Activated T-cell treated with anti-CD3 and anti-CD28 coated beads for 4 hours (primary cell): ENCODE data around the gene GALNT15.

ENCODE experiments used
- DNase-seq: peaks from one replicate; pipeline ENCODE4 v3.0.0-alpha.2; 2020

GALNT15 gene

DNA sequence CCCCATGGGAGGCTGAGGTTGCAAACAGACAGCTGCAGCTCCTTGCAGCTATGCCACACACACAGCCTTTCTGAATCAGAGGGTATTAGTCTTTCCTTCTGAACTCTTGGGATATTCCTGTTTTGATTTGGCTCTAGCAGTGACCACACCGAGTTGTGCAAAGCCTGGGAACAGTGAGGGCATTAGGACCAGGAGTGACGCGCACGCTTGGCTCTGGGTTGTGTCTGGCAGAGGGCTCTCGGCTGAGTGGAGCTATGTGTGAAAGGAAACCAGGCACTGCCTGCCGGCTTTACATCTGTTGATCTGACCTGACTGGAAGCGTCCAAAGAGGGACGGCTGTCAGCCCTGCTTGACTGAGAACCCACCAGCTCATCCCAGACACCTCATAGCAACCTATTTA, at the start of gene GALNT15:
Gene GALNT15, plus strand, starts transcription at position 292 of the 400 bp plus-strand sequence. CDS start 472 bp downstream, outside the sequence.
- no peak for DNase-seq

GRCh38 chr3:16126634-16127033, 47.8 kb upstream of the GALNT15 start:
- no peak for DNase-seq

- no peak for DNase-seq
These were observed 47.2 kb upstream of the GALNT15 start for GRCh38 chr3:16127249-16127648.

DNA sequence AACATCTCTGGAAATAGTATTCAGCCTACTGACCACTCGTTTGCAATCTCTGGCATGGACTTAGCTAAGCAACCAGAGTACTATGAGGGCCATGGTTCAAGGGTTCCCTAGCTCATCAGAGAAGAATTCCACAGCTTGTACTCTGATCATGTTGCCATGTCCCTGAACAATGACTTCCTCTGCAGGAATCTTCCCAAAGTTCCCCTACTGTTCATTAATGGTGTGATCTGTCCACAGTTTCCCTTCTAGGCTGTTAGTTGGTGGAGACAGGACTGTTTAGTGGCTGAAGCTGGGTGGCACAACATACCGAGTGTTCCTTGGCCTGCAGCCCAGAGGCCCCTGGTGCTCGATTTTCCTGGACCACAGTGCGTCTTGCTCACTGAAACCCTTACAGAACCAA, 44.4 kb upstream of the GALNT15 start:
- no peak for DNase-seq

DNA sequence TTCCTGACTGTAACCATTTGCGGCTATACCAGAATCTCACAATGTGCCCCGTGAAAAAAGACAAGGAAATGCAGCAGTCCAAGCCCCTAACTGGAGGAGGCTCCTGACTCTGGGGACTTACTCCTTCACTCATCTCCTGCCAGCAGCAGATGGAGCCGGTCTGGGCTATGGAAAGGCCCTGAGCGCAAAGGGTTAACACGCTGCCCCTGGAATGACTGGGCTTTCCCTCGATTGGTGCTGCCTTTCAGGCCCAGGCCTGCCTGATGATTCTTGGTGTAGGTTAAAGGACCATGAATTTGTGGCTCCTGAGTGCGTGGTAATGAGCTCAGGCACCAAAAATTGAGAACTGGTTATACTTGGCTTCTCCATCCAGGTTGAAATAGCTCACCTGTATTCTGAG, 42.3 kb upstream of the GALNT15 start:
- no peak for DNase-seq

DNA sequence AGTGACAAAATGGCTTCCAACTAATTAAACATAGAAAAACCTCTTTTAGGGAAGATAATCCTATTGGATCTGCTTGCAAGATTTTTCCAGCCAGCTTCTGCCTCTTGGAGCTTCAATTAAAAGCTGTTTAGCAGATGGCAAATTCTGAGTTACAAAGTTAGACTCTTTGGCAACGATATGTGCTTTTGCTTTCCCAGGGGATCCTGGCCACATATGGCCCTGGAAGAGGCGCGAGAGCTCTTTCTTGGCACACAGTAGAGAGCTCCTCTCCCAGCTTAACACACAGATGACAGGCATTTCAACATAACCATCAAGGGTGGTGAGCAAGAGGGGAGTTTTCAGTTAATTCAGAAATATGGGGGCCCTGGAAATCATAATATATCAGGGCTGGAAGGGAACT, 41.6 kb upstream of the GALNT15 start:
- DNase-seq: no peak

GRCh38 chr3:16134173-16134928, 40.1 kb upstream of the GALNT15 start:
- no peak for DNase-seq

GRCh38 chr3:16136055-16136454, 38.4 kb upstream of the GALNT15 start:
- no peak for DNase-seq

DNA sequence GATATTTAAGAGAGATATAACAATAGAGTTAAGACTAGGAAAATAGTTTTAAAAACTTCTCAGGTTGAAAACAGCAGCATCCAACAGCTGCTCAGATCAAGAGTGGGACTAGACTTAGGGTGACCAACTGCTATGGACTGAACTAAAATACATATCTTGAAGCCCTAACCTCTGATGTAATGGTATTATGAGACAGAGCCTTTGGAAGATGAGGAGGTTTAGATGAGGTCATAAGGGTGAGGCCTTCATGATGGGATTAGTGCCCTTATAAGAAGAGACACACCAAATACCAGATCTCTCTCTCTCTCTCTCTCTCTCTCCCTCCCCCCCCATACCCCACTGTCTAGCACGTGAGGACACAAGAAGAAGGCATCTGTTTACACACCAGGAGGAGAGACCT, 37.4 kb upstream of the GALNT15 start:
- no peak for DNase-seq

- DNase-seq: no peak
These were observed 36.5 kb upstream of the GALNT15 start for GRCh38 chr3:16137977-16138376.

GRCh38 chr3:16140116-16140893, 34.2 kb upstream of the GALNT15 start:
- DNase-seq: no peak

DNA sequence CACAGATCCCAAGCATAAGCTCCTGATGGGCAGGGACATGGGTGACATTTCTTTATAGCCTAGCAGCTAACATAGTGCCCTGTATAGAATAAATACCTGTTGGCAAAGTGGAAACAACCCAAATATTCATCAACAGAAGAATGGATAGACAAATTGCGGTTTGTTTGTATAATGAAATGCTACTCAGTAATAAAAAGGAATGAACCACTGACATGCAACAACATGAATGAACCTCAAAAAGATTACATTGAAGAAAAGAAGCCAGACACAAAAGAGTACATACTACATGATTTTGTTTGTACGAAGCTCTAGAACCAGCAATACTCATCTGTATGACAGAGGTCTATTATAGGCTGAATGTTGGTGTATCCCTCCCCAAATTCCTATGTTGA, 33.6 kb upstream of the GALNT15 start:
- DNase-seq: no peak

- DNase-seq: no peak
These were observed 32.0 kb upstream of the GALNT15 start for GRCh38 chr3:16142350-16143025.

DNA sequence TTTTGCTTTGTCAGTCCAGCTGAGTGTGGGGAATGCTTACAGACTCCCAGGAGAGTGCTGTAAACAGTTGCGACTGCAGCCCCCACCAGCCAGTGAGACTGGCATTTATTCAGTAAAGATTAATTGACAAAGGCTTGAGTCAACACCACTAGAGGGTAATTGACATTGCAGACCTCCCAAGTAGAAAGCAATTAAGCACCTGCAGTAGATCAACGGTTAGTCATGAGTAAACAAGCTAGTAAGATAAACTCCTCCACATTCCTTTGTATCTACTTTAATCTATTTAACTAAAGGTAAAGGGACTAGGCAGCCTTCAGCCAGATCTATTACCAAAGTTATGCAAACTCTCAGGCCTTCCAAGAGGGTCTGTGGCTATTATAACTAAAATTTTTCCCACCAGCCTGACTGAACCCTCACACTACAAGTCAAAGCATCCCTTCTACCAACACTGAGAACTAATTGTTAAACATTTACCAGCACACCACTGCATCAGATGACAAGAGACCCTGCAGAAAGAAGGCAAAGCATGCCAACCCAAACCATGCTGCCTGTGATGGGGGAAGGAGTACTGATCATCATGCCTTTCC, 30.5 kb upstream of the GALNT15 start:
- DNase-seq: no peak

DNA sequence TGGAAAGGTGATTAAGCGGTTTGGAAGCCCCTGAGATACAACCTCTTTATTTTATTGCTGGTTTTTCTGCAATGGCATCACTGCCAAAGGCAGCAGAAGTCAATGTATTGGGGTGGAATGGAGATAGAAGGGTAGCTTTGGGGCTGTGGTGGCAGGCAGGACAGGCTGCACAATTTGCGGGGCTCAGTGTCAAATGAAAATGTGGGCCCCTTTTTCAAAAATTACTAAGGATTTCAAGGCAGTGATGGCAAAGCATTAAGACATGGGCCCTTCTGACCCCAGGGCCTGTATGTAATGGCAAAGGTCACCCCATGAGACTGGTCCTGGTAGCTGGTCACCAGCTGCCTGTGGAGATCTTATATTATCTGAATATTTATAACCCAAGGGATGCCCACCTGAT, 29.3 kb upstream of the GALNT15 start:
- DNase-seq: no peak

- DNase-seq: no peak
These were observed 28.3 kb upstream of the GALNT15 start for GRCh38 chr3:16146015-16146730.

GRCh38 chr3:16147220-16147994, 27.1 kb upstream of the GALNT15 start:
- DNase-seq: no peak

DNA sequence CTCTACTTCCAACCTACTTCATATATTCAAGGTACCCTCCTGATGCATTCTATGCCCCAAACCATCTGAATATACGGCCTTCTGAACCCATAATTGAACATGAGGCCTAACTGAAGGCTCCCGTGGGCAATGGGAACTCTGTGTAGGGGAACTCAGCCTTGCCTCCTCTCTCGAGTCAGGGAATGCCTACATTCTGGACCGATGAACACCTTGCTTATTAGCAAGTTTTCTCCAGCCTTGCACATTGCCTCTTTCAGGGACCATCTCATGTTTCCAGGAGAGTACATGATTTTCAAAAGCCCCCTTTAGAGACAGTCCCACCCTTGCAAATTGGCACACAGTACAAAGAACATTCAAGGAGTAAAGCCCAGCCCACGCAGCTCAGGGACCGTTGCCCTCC, 26.3 kb upstream of the GALNT15 start:
- no peak for DNase-seq

DNA sequence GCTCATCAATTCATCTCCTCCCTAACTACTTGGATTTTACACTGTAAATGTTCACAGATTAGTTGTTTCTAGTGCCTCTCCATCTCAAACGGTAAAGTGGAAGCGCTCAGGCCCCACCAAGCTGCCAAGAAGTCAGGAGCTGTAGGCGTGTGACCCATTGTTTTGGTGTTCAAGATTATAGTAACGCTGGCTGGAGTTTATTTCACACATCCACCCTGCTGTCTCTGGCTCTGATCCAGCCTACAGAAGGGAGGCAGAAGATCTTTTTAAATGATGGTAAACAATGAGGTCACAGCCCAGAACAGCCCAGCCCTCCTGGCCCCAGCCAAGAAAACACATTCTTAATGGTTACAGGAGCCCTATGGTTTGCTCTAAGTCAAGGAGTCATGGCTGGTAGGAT, 25.7 kb upstream of the GALNT15 start:
- no peak for DNase-seq

DNA sequence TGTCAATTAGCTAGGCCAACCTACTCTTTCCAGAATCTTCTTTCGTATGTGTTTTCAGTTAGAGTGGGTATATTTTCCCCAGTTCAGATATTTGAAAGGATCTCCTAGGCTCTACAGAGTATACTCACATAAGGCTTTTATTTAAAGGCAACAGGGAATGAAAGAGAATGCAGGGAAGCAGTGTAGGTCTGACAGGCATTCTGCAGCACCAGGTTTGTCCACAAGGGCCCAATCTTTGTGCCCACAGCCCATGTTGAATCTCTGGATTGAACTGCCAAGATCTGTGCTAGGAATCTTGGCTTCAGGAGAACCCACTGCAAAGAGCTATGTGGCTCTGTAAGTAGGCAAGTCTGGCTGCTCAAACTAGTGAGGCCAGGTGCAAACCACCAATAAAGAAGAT, 24.2 kb upstream of the GALNT15 start:
- DNase-seq: no peak

DNA sequence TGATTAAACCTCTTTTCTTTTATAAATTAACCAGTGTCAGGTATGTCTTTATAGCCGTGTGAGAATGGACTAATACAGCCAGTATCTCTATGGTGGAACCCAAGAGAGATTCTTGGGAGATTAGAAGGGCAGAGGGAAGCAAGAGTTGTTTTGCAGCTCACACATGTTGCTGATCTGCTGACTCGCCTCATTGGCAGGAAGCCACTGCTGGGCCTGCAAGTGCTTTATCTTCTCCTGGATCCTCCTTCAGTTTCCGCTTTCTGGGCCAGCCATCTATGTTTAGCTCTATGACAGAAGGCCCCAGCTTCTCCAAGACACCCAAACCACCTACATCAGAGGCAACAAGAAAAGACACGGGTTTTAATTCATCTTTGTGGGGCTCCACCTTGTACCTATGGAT, 23.4 kb upstream of the GALNT15 start:
- no peak for DNase-seq

DNA sequence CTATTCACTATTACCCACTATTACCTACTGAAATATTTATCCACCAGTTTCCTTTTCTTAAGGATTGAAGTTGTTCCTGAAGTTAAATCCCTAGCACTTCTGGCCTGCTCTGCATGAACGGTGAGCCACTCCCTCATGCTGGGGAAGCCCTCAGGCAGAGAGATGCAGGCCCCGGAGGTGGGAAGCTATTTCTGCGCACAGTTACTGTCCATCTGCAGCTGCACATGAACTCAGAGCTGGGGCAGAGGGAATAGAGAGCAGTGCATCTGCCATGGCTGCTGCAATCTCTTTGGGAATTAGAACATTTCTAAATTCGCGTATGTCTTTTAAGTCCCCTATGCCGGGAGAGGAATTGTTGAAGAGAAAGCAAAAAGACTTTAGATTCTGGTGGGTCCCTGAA, 6.3 kb upstream of the GALNT15 start:
- no peak for DNase-seq
